GM12878 (cell line): ENCODE data around the gene RAPGEF1. TPM values are rescaled to one million over a fixed set of nuclear protein-coding genes. Genes with fewer than 3 reads are reported as not detected.

Experiments used
- ATAC-seq: fragments of 200-7000 bp; cut with Tn5 transposase; 3 replicates; pipeline ENCODE4 v1.9.1; 2020; ENCODE audit warnings: mild to moderate bottlenecking, moderate library complexity
- BruUV-seq: library from RNA; stranded (reverse); fragments of 400-500 nt; replicated peaks from 2 replicates; lab custom pipeline; 2021; lab: Mats Ljungman, UMichigan
- CTCF ChIA-PET: fragments of 300-600 bp; sonication (Branson Sonifier 250); formaldehyde crosslinking; extraction: SDS; loops from one replicate; lab custom pipeline; 2021; ENCODE audit warnings: inconsistent platforms; lab: Yijun Ruan, JAX
- POLR2A ChIA-PET: fragments of 350-600 bp; formaldehyde crosslinking; extraction: SDS; loops from one replicate; lab custom pipeline; 2021; ENCODE audit warnings: inconsistent platforms; lab: Charles Lee
- RAD21 ChIA-PET: fragments of 300-600 bp; sonication (Branson Sonifier 250); formaldehyde crosslinking; loops from one replicate; lab custom pipeline; 2023; ENCODE audit warnings: antibody characterized with exemption; ENCODE audit not compliant: unreplicated experiment; lab: Charles Lee
- SMC1A ChIA-PET: fragments of 300-600 bp; sonication (Branson Sonifier 250); formaldehyde crosslinking; loops from one replicate; lab custom pipeline; 2023; ENCODE audit not compliant: unreplicated experiment, uncharacterized antibody; lab: Charles Lee
- DNase-seq: peaks from one replicate; pipeline ENCODE4 v3.0.0-alpha.2; 2011; ENCODE audit warnings: low read depth, low spot score
- FAIRE-seq: peaks from 3 replicates; lab custom pipeline; 2011; peaks lifted over from hg19 to GRCh38; lab: Jason Lieb, UNC
- H2AFZ ChIP-seq: 2 replicates; pipeline ENCODE4 v1.6.0; 2011; ENCODE audit warnings: low read depth, low read length, control low read depth; ENCODE audit not compliant: control insufficient read depth
- H3K27ac ChIP-seq: 2 replicates; pipeline ENCODE4 v1.5.1; 2011; ENCODE audit warnings: control low read depth; ENCODE audit not compliant: control insufficient read depth, insufficient read depth
- H3K27me3 ChIP-seq, 2 experiments: replicated peaks in 1 of 2; 2 replicates each; pipeline versions ENCODE4 v1.6.0 to v1.6.1; 2011; ENCODE audit warnings: low read length in 1 of 2; ENCODE audit not compliant: control insufficient read depth in 2 of 2, insufficient read depth in 2 of 2
- H3K36me3 ChIP-seq, 2 experiments: 2 replicates each; pipeline ENCODE4 v1.5.1; 2011; ENCODE audit warnings: low read length in 1 of 2; ENCODE audit not compliant: control insufficient read depth in 2 of 2, insufficient read depth in 2 of 2
- H3K4me1 ChIP-seq: 2 replicates; pipeline ENCODE4 v1.6.1; 2011; ENCODE audit warnings: mild to moderate bottlenecking, low read length, moderate library complexity, mixed read lengths; ENCODE audit not compliant: control insufficient read depth, insufficient read depth
- H3K4me2 ChIP-seq: 2 replicates; pipeline ENCODE4 v1.6.0; 2011; ENCODE audit warnings: control low read depth; ENCODE audit not compliant: control insufficient read depth, insufficient read depth
- H3K4me3 ChIP-seq: fragments of 200-600 bp; sonication (generic); 2 replicates; pipeline ENCODE4 v1.5.1; 2016
- H3K79me2 ChIP-seq: 2 replicates; pipeline ENCODE4 v1.6.0; 2011; ENCODE audit warnings: low read length; ENCODE audit not compliant: control insufficient read depth, insufficient read depth
- H3K9ac ChIP-seq: 2 replicates; pipeline ENCODE4 v1.8.0; 2011; ENCODE audit warnings: low read length, control low read depth, mixed read lengths; ENCODE audit not compliant: control insufficient read depth, insufficient read depth
- H3K9me3 ChIP-seq: replicated peaks from 3 replicates; pipeline ENCODE4 v1.5.1; 2011; ENCODE audit warnings: mild to moderate bottlenecking, low read length; ENCODE audit not compliant: control insufficient read depth, insufficient read depth
- H4K20me1 ChIP-seq: 2 replicates; pipeline ENCODE4 v1.6.0; 2011; ENCODE audit not compliant: control insufficient read depth, insufficient read depth
- MXI1 ChIP-seq: fragments of 150-350 bp; IDR thresholded peaks from 2 replicates; pipeline ENCODE4 v1.6.1; 2011; ENCODE audit warnings: low read depth, mild to moderate bottlenecking, inconsistent platforms, low read length, improper control_type of control experiment
- NRF1 ChIP-seq: conservative IDR thresholded peaks from 2 replicates; pipeline ENCODE4 v1.6.1; 2011; ENCODE audit warnings: mild to moderate bottlenecking, low read depth, low read length, improper control_type of control experiment
- PAX8 ChIP-seq: fragments of 450-650 bp; IDR thresholded peaks from 2 replicates; pipeline ENCODE4 v1.6.1; 2017; ENCODE audit warnings: mild to moderate bottlenecking, moderate library complexity
- PBX3 ChIP-seq: IDR thresholded peaks from 2 replicates; pipeline ENCODE4 v1.6.1; 2011; ENCODE audit warnings: mild to moderate bottlenecking, low read depth, low read length, moderate library complexity; ENCODE audit not compliant: insufficient replicate concordance
- STAT1 ChIP-seq: fragments of 450-650 bp; conservative IDR thresholded peaks from 2 replicates; pipeline ENCODE4 v1.6.1; 2014; ENCODE audit warnings: antibody characterized with exemption, mild to moderate bottlenecking
- SUPT20H ChIP-seq: IDR thresholded peaks from 2 replicates; pipeline ENCODE4 v1.6.1; 2011; ENCODE audit warnings: low read depth, mild to moderate bottlenecking, low read length, moderate library complexity, borderline replicate concordance; ENCODE audit not compliant: control insufficient read depth
- WGBS: methylation state at CpG from one replicate; pipeline ENCODE4 v1.1.6; 2016; ENCODE audit warnings: low lambda C conversion rate; ENCODE audit not compliant: insufficient replicate concordance, insufficient coverage; ENCODE audit errors: missing lambda C conversion rate; 5-methylcytosine and 5-hydroxymethylcytosine counted together
- in situ Hi-C: fragments of 300-500 bp; cut with MboI; formaldehyde crosslinking; loops from 9 replicates; pipeline ENCODE4 v1.14.3; 2018; ENCODE audit warnings: mixed read lengths
- intact Hi-C: fragments of 100-400 bp; cut with micrococcal nuclease; formaldehyde crosslinking; loops from one replicate; pipeline ENCODE4 v1.14.2; 2022; ENCODE audit not compliant: unreplicated experiment
- polyA plus RNA-seq, 11 experiments: library from polyadenylated mRNA; depleted of rRNA in 4 of 11; unstranded in 6 of 11; stranded (reverse) in 5 of 11; fragments of >200 nt; fragmentation: Nextera tagmentation in 4 of 11; fragmentation: Illumina TruSeq in 1 of 11; extraction: Ambion mirVana in 4 of 11; extraction: Trizol in 1 of 11; gene quantifications; 1 replicate in 1 of 11; 2 replicates in 10 of 11; pipeline versions ENCODE4 v1.2.1 to v1.2.3, GENCODE V29; 2011 to 2016; ENCODE audit warnings: inconsistent platforms in 2 of 11, missing spikeins in 2 of 11, low read depth in 1 of 11
- total RNA-seq, 4 experiments: library from RNA; depleted of rRNA in 3 of 4; stranded (reverse); fragments of >200 nt in 3 of 4; fragmentation: Illumina TruSeq in 1 of 4; extraction: Trizol in 1 of 4; gene quantifications; 2 replicates each; pipeline versions ENCODE4 v1.2.1 to v1.2.3, GENCODE V29; 2013 to 2021

RAPGEF1 gene
- total and polyA plus RNA-seq, 10 of the 15 experiments (the other 5 are each of a cell fraction or from before 2014, with no cell fraction given): 0.42 to 113 (median 45.9) TPM

GRCh38 chr9:131584858-131585257 is 155.0 kb downstream of the RAPGEF1 start:
- in situ Hi-C loops: loop anchor here (25.0 kb wide), 1 partner anchor 652 kb away; no protein-coding TSS in a partner anchor
- CTCF ChIA-PET: interaction anchor here (0.9 to 1.9 kb wide), 2 partner anchors 158 to 160 kb away, joined by 3 to 8 read pairs; no protein-coding TSS in a partner anchor
- Histone ChIP-seq H4K20me1 (no peaks in the 10 kb centered on the region), H3K9me3 (no peaks in the 10 kb centered on the region), H3K9ac (no peak overlapping the region), H3K79me2 (no peaks in the 10 kb centered on the region), H2AFZ (no peak overlapping the region), H3K4me3 (no peak overlapping the region), H3K27me3 (no peaks in the 10 kb centered on the region), H3K36me3 (peaks cover 21 to 48% of the 10 kb centered on the region in 2 experiments), H3K27ac (no peak overlapping the region), H3K4me2 (no peak overlapping the region), H3K4me1 (peaks cover 6% of the 10 kb centered on the region)
- no peak for FAIRE-seq
- POLR2A ChIA-PET: interaction anchor here (0.6 kb wide), 3 partner anchors 146 to 174 kb away, joined by 3 to 7 read pairs (median 7); no protein-coding TSS in a partner anchor
- no peak for TF ChIP-seq PAX8
- no peak for TF ChIP-seq SUPT20H
- no peak for TF ChIP-seq STAT1
- TF ChIP-seq PBX3: no peak
- no peak for TF ChIP-seq MXI1
- no peak for TF ChIP-seq NRF1
- no TSS peak for BruUV-seq
- RAD21 ChIA-PET: interaction anchor here (0.6 to 1.0 kb wide), 2 partner anchors 159 to 396 kb away, joined by 3 to 5 read pairs; no protein-coding TSS in a partner anchor
- no peak for DNase-seq
- SMC1A ChIA-PET: interaction anchor here (0.8 to 0.9 kb wide), 2 partner anchors 53 to 152 kb away, joined by 3 read pairs; no protein-coding TSS in a partner anchor
- ATAC-seq: no peak
- intact Hi-C loops: no loop called here
- 98% methylated on average over 7 of the region's 7 CpGs for WGBS
